ENCODE measurements around the gene HAUS3.

The HAUS3 gene

DNA sequence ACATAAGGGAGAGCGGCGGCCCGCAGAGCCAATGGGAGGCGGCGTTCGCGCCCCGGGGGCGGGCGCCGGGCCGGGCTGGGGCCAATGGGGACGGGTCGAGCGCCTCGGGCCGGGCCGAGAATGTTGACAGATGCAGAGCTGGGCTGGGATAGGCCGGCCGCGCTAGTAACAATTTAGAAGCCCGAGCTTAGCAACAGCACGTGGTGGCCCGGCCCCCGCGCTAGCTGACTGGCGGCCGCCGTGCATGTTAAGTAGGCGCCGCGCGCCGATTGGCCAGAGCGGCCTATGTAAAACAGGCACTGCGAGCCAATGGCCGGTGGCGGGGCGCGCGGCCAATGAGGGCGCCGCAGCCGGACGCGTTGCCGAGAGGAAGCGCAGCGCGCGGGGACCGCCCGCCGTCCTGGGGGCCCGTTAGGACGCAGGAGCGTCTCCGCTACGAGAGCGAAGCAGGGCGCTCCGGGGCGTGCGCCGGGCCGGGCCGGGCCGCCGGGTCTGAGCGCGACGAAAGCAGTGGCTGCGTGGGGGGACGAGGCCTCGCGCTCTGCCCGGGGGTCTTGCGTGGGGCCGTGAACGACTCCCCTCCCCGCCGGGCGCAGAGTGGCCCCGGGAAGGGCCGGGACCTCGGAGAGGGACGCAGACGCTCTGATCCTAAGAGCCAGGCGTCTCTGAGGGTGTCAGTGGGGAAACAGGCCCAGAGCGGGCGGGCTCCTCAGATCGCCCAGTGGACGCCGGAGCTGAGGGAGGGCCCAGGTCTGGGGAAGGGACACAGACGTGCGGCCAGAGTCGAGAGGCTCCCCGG lies 20.4 kb upstream of the HAUS3 start:
- peak; percentile 100 for DNase-seq (ENCODE audit: low spot score)

DNA sequence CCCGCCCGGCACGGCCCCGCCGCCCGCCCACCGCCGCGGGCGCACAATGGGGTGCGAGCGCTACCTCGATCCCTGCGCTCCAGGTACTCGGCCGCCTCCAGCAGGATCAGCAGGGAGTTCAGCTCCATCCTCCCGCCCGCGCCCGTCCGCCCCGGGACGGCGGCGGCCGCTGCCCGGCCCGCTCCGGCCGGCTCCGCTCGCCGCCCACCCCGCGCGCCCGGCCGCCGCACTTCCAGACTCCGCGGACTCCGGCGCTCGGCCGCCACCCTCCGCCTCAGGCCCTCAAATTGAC lies 19.9 kb upstream of the HAUS3 start, which contains the start of gene MXD4:
Gene MXD4, minus strand, starts transcription at position 257 of the 292 bp plus-strand sequence. Its CDS starts 129 bp downstream, at position 128.
- no peak for DNase-seq (ENCODE audit: low spot score)

DNA sequence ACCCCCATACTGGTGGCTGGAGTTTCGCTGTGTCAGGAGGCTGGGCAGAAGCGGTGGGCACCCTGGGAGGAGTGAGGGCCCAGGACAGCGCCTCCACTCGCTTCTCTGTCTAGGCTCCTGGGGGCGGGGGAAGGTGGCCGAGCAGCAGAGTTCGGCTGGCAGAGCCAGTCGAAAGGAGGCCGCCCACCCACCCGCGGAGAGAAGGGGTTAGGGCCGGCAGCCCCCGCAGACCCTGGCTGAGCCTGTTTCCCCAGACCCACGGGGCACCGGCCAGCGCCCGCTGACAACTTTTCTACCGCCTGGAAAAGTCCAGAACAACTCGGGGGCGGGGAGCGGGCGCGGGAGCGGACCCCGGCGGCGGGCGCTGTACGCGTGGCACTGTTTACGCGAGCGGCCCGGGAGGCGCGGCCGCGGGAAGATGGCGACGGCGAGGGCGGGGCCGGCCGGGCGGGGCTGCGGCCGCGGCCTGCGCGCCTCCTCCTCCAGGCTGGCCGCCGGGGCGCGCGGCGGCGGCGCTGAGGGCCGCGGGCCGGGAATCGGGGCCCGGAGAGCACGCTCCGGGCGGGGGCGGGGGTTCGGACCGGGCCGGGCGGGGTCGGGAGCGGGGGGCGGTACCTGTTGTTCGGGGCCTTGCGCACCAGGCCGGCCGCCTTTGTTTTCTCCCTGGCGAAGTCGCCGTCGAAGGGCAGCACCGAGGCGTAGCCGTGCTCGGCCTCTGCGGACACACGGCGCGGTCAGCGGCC lies 19.4 kb upstream of the HAUS3 start:
- DNase-seq (ENCODE audit: low spot score), result peak; percentile 62

DNA sequence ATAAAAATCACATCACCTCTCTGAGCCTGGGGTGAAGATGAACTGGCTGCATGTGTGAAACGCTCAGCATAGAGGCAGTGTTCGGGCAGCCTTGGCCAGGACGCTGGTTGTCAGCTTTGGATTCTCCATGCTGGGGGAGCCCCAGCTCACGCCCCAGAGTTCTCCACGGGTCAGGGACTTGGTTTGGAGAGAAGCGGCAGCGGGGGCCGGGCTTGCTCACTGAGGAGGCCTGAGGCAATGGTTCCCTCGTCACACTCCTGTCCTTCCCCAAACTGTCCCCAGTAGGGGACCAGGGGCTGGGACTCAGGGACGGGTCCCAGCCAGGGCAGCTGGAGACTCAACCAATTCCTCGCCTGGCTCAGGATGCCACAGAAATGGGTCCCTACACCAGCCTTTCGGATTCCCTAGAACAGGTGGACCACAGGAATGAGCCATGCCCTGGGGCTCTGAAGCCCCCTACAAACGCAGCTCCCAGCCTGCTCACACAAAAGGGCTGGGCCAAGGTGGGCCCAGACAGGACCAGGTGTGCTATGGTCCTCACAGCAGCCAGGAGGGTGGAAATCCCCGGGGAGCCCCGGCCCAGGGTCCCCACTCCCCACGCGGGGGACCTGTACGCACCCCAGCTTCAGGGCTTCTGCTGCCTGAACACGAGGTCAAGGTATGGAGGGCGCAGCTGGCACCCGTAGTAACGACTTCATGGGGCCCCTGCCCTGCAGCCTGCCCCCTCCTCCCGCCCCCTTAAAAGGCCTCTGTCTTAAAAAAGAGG lies 18.6 kb upstream of the HAUS3 start:
- no peak for DNase-seq (ENCODE audit: low spot score)

DNA sequence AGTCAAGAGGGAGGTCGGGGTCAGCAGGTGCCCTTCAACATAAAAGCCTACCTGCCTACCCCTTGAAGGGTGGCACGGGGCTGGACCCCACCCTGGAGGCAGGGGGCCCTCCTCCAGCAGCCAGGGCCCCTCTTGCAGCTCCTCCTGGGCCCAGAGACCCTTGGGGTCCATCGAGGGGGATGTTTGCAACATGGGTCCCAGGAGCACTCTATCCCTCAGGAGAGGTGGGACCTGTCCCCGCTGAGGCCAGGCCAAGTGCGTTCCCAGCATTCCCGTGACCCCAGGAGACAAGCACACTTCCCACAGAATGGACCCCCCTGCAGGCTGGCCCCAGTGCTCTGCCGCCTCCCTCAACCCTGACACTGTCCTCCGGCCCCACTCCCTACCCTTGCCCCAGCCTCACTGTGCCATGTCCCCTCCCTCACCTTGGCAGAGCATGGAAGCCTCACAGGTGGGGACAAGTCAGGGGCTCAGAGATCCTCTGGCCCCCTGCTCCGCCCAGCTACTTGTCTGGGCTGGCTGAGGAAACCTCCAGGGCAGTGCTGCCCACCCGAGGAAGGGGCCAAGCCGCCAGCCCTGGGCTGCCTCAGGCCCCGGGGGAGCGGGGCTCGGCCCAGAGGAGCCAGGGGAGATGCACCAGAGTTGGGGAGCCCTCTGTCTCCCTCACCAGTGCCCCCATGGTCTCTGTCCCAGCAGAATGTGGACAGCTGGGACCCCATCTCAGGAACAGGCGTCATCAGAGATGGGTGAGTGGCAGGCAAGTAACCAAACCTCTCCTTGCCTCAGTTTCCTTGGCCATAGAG lies 17.8 kb upstream of the HAUS3 start:
- DNase-seq (ENCODE audit: low spot score), result no peak

DNA sequence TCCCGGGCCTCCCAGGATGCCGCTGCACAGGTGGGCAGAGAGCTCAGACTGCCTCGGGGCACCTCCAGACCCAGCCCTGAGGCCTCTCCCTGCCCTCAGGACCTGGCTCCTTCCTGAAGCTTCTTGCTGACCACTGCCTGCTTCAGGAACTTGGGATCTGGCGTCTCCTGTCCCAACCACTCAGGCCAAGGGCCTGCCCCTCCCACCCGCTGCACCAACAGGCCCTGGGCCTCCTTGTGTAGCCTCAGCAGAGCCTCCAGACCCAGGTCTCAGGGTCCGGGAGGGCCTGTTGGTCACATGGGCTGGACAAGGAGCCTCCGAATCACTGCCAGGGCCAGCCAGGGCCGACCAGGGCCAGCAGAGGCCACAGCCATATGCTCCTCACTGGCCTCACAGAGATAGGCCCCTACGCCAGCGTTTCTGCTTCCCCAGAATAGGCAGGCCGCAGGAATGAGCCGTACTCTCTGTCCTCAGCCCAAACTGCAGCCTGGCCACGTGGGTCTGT lies 17.2 kb upstream of the HAUS3 start:
- DNase-seq (ENCODE audit: low spot score), result no peak

DNA sequence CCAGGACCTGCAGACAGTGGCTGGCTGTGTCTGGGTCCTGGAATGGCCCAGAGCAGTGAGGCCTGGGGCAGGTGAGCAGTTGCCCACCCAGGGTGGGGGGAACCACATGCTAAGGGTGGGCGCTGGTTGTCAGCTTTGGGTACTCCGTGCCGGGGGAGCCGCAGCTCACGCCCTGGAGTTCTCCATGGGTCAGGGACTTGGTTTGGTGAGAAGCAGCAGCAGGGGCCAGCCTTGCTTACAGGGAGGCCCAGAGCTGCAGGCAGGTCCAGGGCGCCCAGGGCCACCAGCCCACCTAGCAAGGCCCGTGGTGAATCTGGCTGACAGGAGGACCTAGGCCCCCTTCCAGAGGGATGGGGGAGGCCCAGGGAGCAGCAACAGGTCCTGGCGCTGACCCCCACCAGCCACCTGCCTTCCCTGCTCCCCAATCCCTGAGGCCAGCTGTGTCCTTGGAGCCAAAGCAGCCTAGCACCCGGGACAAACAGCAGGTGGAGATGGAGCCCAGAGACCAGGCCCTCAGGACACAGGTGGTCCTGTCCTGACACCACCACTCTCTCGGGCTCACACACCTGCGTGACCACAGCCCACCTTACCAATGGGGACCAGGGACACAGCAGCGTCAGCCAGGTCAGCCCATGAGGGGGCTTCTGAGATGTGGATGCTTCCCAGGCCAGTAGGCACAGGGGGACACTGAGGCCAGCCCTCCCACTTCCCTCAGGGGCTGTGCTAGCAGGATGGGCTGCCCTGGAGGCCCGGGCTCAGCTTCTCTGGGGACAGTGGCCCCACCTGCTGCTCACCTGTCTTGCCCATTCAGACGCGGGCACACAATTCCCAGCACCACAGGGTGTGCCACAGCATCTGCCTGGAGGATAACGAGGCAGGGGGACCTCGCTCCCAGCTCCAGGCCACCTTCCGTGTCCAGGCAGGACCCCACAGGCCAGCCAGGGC lies 16.4 kb upstream of the HAUS3 start:
- DNase-seq (ENCODE audit: low spot score), result no peak

DNA sequence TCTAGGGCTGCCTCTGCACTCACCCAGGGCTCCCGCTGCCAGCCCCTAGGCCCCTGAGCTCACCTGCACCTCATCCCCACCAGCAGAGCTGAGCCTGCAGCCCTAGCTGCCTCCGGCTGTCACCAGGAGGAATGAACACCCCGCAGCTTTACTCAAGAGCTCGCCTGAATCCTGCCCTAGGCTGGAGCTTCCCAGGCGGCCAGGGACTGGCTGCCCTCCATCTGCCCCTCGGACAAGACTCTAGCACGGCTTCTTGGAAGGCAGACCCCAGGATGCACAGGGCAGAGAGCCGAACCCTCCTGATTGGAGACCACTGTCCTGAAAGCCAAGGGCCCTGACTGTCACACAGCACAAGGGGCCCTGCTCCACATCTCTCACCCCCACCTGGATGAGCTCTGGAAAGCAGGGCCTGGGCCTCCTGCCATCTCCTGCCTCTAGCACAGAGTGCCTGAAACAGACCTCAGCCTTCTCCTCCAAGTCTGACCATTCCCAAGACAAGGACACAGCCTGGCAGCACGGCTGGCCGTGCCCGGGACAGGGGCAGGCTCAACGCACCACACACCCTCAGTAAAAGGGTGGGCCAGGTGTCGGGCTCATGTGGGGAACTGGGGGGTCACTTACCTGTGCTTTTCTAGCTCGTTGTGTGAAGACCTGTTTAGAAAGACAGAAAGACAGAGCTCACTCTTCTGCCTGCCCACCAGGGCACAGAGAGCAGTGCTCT lies 15.6 kb upstream of the HAUS3 start:
- DNase-seq (ENCODE audit: low spot score), result no peak

DNA sequence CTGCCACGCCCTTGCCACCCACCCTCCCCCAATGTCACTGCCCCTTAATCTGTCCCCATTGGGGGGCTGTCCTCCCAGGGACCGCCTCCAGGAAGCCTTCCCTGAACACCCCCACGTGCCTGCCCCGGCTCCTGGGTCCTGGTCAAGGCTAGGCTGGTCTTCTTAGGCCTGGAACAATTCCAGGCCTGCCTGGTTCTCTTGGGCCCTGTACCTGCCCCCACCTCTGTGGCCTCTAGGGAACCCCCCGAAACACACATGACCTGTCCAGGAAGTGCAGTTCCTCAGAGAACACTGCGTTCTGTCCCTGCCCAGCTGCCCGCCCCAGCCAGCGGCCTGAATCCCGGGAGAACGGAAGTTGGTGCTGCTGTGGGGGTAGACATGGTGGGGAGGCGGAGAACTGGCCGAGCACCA lies 14.9 kb upstream of the HAUS3 start:
- no peak for DNase-seq (ENCODE audit: low spot score)

DNA sequence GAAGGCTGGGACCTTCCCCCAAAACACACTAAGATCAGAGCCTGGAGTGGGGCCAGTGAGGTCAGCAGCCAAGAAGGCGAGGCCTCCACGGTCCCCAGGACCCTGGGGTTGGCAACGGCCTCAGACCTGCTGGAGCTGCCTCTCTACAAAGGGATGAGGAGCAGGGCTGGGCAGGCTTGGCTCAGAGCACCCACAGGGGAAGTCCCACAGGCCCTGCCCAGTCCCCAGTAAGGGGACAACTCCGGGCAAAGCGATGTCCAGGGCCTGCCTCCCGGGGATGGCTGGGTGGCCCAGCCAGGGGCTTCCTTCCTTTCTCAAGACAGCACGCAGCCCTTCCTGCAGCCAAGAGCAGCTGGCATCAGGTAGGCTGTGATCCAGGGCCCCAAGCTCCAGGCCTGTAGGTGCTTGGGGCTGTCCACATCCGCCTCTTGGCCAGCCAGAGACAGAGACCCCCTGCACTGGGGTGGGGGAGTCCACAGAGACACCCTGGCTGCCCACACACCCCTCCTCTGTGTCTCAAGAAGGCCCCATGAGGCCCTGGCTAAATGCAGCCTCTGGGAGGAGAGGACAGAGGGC lies 14.3 kb upstream of the HAUS3 start:
- no peak for DNase-seq (ENCODE audit: low spot score)

DNA sequence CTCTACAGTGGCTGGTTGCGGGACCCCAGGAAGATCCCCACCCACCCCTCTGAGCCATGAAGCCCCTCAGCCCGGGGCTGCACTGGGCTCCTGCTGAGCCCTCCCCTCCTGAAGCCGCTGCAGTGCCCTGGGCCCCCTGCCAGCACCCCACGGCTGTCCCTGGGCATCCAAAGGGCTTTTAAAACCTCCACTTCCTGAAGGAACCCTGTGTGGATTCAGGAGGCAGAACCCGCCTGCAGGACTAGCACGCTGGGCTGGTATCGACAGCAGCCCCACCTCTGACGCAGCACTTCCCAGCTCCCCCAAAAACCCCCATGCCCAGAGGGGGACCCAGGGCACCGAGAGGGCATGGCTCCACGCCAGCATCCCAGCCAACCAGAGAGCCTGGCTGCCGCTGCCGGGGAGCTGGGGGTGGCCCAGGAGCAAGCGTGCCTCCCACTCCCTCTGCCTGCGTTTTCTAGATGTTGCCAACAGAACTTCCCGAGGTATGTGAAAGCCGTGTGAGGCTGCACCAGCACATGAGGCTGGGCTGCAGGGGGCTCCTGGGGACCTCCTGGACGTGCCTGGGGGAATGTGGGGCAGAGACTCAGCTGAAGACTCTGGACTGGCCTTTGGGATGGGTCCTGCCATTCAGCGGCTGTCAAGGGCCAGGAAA lies 13.7 kb upstream of the HAUS3 start:
- no peak for DNase-seq (ENCODE audit: low spot score)

DNA sequence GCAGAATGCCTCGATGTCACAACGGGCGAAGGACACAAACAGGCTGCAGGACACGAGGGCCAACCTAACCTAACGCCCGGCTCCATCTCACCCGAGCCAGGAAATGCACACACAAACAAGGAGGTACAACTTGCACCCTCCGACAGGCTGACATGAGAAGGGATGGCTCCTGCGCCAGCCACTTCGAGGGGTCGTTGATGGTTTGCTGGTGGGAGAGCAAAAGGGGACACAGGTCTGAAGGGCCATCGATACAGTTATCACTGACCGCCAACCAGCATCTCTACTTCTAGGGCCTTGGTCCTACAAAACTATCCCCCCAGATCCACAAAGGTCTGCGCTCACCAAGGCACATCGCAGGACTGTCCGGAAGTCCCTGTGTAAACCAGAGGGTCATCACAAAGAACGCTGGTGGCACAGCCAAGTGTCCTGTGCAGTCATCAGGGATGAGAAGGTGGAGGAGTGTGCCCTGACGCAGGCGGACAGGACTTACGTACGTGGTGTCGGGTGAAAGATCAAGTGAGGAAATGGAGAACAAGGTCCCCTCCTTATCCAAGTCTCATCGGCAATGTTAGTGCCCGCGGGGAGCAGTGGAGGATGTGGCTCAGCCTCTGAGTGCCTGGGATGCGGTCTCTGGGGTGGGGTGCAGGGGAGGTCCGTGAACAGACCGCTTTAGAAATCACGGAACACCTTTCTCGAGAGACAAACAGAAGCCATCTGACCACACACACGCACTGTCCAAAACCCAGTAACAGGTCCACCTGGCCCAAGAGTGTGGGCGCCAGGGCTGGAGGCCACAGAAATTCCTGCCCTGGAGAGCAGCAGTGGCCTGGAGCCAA lies 13.0 kb upstream of the HAUS3 start:
- DNase-seq (ENCODE audit: low spot score), result no peak

DNA sequence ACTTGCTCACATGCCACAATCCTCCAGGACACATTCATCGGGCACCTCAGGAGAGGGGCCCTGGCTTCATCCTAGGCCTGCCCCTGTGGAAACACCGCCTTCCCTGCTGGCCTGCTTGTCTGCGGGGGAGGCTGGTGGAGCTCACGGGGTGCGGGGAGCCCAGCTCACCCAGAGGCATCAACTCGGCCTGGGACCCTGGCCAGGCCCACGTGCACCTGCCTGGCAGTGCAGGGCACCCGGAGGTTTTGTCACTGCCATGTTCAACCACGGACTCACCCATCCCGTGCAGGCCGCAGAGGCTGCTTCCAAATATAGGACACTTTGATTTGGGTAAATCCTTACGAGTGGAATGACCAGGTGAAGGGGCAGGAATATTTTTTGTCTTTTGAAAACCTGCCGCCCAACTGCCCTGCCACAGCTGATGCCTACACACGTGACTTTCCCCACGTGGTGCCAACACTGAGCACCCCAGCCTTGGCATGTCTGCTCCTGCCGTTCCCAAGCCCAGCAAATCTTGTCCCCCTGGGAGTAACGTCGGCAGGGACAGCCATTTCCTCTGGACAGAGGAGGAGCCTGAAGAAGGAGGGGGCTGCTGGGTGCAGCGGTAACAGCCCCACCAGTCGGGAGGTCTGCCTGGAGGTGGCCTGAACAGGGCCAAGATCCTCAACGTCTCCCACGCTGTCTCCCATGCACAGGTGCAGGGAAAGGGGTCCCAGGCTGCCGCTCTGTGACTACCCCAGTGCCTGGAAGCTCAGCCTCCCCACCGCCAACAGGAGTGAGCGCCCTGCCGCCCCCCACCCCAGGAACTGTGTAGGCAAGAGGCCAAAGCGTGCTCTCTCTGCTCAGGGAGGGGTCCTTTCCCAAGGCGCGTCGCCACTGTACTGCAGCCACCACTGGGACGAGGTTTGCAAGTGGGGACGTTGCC lies 11.5 kb upstream of the HAUS3 start:
- no peak for DNase-seq (ENCODE audit: low spot score)

DNA sequence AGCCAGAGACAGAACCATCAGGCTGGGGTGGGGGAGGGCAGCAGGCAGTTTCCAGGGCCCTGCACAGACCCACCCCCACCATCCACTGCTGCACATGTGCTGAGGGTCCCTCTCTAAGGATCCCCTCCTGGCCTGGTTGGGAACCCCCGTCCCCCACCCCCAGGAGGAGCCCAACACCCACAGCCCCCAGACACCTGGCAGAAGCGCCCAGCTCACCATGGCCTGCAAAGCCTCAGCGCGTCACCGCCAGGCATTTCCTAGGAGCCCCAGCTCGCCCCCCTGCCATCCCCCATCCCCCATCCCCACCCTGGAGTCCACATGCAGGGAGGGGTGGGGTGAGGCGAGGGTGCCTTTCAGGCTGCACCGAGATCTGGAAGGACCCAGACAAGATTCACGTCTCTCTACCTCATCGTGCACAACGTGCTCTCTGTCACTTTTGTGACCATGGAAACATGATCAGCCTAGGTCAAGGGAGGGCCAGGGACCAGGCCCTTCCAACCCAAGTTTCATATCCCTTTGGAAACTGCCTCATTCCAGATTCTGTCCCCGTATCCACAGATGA lies 10.7 kb upstream of the HAUS3 start:
- DNase-seq (ENCODE audit: low spot score), result no peak

DNA sequence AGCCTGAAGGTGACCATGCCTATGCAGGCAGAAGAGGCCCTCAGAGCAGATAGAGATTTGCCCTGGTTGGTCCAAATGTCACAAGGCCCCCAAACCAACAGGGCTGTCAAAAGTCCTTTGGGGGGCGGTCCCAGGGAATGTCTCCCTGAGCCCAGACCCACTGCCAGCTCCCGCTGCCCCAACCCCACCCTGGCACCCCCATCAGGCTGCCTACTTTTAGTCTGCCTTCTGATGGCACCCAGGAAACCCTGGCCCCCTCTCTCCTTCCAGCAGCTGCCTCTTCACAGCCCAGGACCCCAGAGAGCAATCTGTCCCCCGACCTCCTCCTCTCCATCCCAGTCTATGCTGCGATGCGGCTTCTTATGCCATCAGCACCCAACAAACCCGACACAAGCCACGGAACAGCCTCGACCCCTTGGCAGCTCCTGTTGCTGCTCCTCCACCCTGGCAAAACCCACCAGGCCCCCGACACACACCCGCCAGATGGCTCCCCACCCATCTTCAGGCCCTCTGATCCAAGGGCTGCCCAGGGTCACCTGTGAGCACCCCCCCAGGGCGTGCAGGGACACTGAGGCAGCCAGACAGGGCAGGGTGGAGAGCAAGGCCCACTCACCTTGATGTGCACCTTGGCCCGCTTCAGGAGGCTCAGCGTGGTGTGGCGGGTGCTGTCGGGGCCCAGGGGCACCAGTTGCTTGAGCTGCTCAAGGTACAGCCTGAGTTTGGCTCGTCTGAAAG lies 10.0 kb upstream of the HAUS3 start:
- DNase-seq (ENCODE audit: low spot score), result no peak

Measured in RKO (cell line).